ENCODE measurements around the gene TRIM29. TPM values are rescaled to one million over a fixed set of nuclear protein-coding genes. Genes with fewer than 3 reads are reported as not detected.

Gene TRIM29
- total and polyA plus RNA-seq, 4 donors = 4.4 to 26.6 (median 16.9) TPM

DNA sequence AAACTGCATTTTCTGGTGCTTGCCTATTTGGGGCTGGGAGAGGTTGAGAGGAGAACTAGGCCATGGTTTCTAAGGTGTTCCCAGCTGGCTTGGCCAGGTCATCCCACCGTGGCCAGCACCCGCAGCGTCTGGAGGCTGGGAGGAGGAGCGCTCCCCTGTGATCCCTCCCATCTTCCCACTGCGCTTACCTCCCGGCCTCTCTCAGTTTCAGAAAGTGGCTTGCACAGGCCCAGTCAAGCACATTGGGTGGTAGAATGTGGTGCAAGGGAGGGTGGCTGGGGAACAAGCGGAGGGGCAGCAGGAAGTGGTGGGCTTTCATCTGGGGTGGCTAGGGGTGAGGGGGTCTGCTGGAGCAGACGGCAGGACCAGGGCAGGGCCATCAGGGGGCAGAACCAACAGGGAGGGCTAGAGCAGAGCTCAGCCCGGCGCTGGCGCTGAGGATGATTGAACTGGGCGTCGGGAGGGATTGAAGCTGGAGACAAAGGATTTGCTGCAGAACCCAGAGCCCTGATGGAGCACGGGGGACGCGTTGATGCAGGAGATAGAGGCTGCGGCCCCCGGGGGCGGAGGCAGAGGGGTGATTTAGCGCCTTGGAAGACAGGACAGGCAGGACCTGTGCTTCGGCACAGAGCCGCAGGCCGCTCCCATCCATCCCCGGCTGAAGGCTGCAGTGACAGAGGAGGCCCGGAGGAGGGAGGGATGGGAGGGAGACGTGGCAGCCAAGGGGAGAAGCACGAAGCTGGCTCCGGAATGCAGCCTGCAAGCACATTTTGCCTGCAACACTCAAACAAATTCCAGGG is 76.0 kb downstream of the TRIM29 start:
- Histone ChIP-seq H3K36me3 (ENCODE audit: control insufficient read depth in 4 of 4, insufficient read depth in 4 of 4, low read length in 4 of 4) (no peaks in the 10 kb centered on the region), H3K27me3 (ENCODE audit: control insufficient read depth in 3 of 3, insufficient read depth in 3 of 3, low read length in 2 of 3) (peaks cover 0 to 3% (median 2%) of the 10 kb centered on the region in 3 donors), H3K4me3 (no peak overlapping the region), H3K9ac (ENCODE audit: insufficient read depth in 1 of 2, low read length in 2 of 2) (no peak overlapping the region), H3K27ac (ENCODE audit: low read depth in 1 of 2, low read length in 1 of 2) (no peak overlapping the region), H3K9me3 (ENCODE audit: control insufficient read depth in 4 of 4, insufficient read depth in 3 of 4, low read length in 3 of 4) (peaks cover 0 to 2% (median 0%) of the 10 kb centered on the region in 4 donors), H3K4me1 (ENCODE audit: control insufficient read depth in 5 of 5, insufficient read depth in 5 of 5, low read length in 5 of 5) (peaks cover 0 to 11% (median 0%) of the 10 kb centered on the region in 5 donors)
- WGBS, 2 donors = 49 to 67% methylated on average over 28 of the region's 28 CpGs
- ATAC-seq (ENCODE audit: insufficient read depth, low FRiP score) = no peak
- TF ChIP-seq, protein P1, sequence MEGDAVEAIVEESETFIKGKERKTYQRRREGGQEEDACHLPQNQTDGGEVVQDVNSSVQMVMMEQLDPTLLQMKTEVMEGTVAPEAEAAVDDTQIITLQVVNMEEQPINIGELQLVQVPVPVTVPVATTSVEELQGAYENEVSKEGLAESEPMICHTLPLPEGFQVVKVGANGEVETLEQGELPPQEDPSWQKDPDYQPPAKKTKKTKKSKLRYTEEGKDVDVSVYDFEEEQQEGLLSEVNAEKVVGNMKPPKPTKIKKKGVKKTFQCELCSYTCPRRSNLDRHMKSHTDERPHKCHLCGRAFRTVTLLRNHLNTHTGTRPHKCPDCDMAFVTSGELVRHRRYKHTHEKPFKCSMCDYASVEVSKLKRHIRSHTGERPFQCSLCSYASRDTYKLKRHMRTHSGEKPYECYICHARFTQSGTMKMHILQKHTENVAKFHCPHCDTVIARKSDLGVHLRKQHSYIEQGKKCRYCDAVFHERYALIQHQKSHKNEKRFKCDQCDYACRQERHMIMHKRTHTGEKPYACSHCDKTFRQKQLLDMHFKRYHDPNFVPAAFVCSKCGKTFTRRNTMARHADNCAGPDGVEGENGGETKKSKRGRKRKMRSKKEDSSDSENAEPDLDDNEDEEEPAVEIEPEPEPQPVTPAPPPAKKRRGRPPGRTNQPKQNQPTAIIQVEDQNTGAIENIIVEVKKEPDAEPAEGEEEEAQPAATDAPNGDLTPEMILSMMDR (IDR thresholded peaks at IDR 0.05; ENCODE audit: control extremely low read depth, extremely low read depth) = no peak
- peak; percentile 80 to 85 (median 82) for DNase-seq

Other genes with a start within 250 kb of the TRIM29 start
- gene OAF, start 72.9 kb upstream of the TRIM29 start, total RNA-seq = 10 to 100 TPM in 1 of 2 donors, 1 to 10 TPM in 1; 7.7 to 27.4 TPM
- gene OAF, start 72.9 kb upstream of the TRIM29 start, polyA plus RNA-seq = 10 to 100 TPM in 1 of 2 donors, 1 to 10 TPM in 1; 8.2 to 15.8 TPM
- 1 to 10 TPM; 2.6 to 2.9 TPM for gene POU2F3, start 102.0 kb upstream of the TRIM29 start, total RNA-seq
- 1 to 10 TPM; 3.3 to 3.9 TPM for gene POU2F3, start 102.0 kb upstream of the TRIM29 start, polyA plus RNA-seq
- gene TLCD5, start 187.2 kb upstream of the TRIM29 start, total RNA-seq = 10 to 100 TPM in 1 of 2 donors, 1 to 10 TPM in 1; 3.7 to 10.8 TPM
- 1 to 10 TPM; 2.0 to 2.4 TPM for gene TLCD5, start 187.2 kb upstream of the TRIM29 start, polyA plus RNA-seq
- 100 to 1,000 TPM in 1 of 2 donors, 10 to 100 TPM in 1; 86.1 to 243 TPM for gene ARHGEF12, start 198.3 kb upstream of the TRIM29 start, total RNA-seq
- 10 to 100 TPM; 19.0 to 25.0 TPM for gene ARHGEF12, start 198.3 kb upstream of the TRIM29 start, polyA plus RNA-seq